Naive thymus-derived CD8-positive, alpha-beta T cell (primary cell): ENCODE measurements around the gene RAB4B. TPM values are rescaled to one million over a fixed set of nuclear protein-coding genes. Genes with fewer than 3 reads are reported as not detected.

Experiments used
- ATAC-seq, 2 donors: fragments of 150-1000 bp; cut with Tn5 transposase in 1 of 2; sonication (Bioruptor Pico), chemical (Tn5 transposase) in 1 of 2; 1 replicate in 1 of 2; 2 replicates in 1 of 2; pipeline ENCODE4 v1.10.0; 2021; ENCODE audit warnings: mild to moderate bottlenecking in 2 of 2, moderate library complexity in 2 of 2
- POLR2A ChIA-PET: fragments of 350-600 bp; sonication (Branson Sonifier 250); formaldehyde crosslinking; loops from one replicate; lab custom pipeline; 2021; ENCODE audit warnings: antibody characterized with exemption; lab: Charles Lee
- DNase-seq, 10 donors: peaks; one replicate each; pipeline versions ENCODE4 v3.0.0 to v3.0.0-alpha.2; 2020 to 2022
- H3K27ac Mint-ChIP-seq, 10 donors: one replicate each; pipeline ENCODE4 v1.8.0; 2020 to 2022; ENCODE audit warnings: mild to moderate bottlenecking in 10 of 10, mixed read lengths in 10 of 10, moderate library complexity in 4 of 10, inconsistent platforms in 1 of 10
- H3K27me3 Mint-ChIP-seq, 5 donors: one replicate each; pipeline ENCODE4 v1.8.0; 2021 to 2022; ENCODE audit warnings: mixed read lengths in 5 of 5
- H3K36me3 Mint-ChIP-seq, 3 donors: one replicate each; pipeline ENCODE4 v1.8.0; 2020 to 2022; ENCODE audit warnings: mixed read lengths in 3 of 3, mild to moderate bottlenecking in 2 of 3, inconsistent platforms in 1 of 3
- H3K4me1 Mint-ChIP-seq, 4 donors: one replicate each; pipeline ENCODE4 v1.8.0; 2021 to 2022; ENCODE audit warnings: mixed read lengths in 4 of 4
- H3K4me3 Mint-ChIP-seq, 10 donors: one replicate each; pipeline ENCODE4 v1.8.0; 2020 to 2022; ENCODE audit warnings: mild to moderate bottlenecking in 10 of 10, mixed read lengths in 10 of 10, moderate library complexity in 6 of 10, inconsistent platforms in 1 of 10
- H3K9me3 Mint-ChIP-seq, 9 donors: one replicate each; pipeline ENCODE4 v1.8.0; 2020 to 2022; ENCODE audit warnings: mixed read lengths in 9 of 9, mild to moderate bottlenecking in 3 of 9, inconsistent platforms in 1 of 9, moderate library complexity in 1 of 9
- polyA plus RNA-seq, 3 donors: library from polyadenylated mRNA; unstranded; fragments of 300-500 nt; fragmentation: Illumina TruSeq; gene quantifications; one replicate each; pipeline ENCODE4 v1.2.3, GENCODE V29; 2021
- total RNA-seq, 8 experiments: library from RNA in 2 of 8; stranded (reverse) in 2 of 8; gene quantifications; one replicate each; pipeline ENCODE4 v1.2.3 and lab custom pipeline; 2021 to 2026

Gene RAB4B
- total and polyA plus RNA-seq, 5 experiments from 2014 or later, result 47.3 to 87.2 (median 76.4) TPM

DNA sequence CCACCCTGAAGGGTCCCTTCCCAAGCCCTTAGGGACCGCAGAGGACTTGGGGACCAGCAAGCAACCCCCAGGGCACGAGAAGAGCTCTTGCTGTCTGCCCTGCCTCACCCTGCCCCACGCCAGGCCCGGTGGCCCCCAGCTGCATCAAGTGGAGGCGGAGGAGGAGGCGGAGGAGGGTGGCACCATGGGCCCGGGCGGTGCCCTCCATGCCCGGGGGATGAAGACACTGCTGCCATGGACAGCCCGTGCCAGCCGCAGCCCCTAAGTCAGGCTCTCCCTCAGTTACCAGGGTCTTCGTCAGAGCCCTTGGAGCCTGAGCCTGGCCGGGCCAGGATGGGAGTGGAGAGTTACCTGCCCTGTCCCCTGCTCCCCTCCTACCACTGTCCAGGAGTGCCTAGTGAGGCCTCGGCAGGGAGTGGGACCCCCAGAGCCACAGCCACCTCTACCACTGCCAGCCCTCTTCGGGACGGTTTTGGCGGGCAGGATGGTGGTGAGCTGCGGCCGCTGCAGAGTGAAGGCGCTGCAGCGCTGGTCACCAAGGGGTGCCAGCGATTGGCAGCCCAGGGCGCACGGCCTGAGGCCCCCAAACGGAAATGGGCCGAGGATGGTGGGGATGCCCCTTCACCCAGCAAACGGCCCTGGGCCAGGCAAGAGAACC lies 22.4 kb downstream of the RAB4B start:
- H3K4me1 Mint-ChIP-seq, result peaks cover 50 to 77% (median 72%) of the 10 kb centered on the region in 4 donors
- peaks cover 0 to 2% (median 0%) of the 10 kb centered on the region in 9 donors for H3K9me3 Mint-ChIP-seq
- H3K27ac Mint-ChIP-seq, result peak overlapping the region; percentile 91 to 100 (median 98)
- peak overlapping the region; percentile 89 to 98 (median 94) for H3K4me3 Mint-ChIP-seq
- POLR2A ChIA-PET, result interaction anchor here (0.7 to 17.6 kb wide), 6 partner anchors 23 to 1467 kb away, joined by 3 to 301 read pairs (median 4); partner anchors contain the start of genes ACTMAP, MIA, RAB4B and SNRPA
- DNase-seq (no peak), ATAC-seq (no peak)
- peaks cover 0 to 28% (median 5%) of the 10 kb centered on the region in 3 donors for H3K36me3 Mint-ChIP-seq
- H3K27me3 Mint-ChIP-seq, result no peaks in the 10 kb centered on the region

DNA sequence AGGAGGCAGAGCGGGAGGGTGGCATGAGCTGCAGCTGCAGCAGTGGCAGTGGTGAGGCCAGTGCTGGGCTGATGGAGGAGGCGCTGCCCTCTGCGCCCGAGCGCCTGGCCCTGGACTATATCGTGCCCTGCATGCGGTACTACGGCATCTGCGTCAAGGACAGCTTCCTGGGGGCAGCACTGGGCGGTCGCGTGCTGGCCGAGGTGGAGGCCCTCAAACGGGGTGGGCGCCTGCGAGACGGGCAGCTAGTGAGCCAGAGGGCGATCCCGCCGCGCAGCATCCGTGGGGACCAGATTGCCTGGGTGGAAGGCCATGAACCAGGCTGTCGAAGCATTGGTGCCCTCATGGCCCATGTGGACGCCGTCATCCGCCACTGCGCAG lies 22.9 kb downstream of the RAB4B start:
- POLR2A ChIA-PET, result interaction anchor here (0.6 to 17.6 kb wide), 7 partner anchors 13 to 462 kb away, joined by 3 to 301 read pairs (median 4); partner anchors contain the start of genes ITPKC, MIA and RAB4B
- Mint-ChIP-seq H3K27me3 (no peaks in the 10 kb centered on the region), H3K4me1 (peaks cover 50 to 82% (median 77%) of the 10 kb centered on the region in 4 donors), H3K27ac (peak overlapping the region; percentile 98 to 100 (median 100)), H3K36me3 (peaks cover 0 to 28% (median 5%) of the 10 kb centered on the region in 3 donors), H3K9me3 (peaks cover 0 to 2% (median 0%) of the 10 kb centered on the region in 9 donors), H3K4me3 (peak overlapping the region; percentile 89 to 98 (median 94))
- ATAC-seq (no peak), DNase-seq (no peak)

DNA sequence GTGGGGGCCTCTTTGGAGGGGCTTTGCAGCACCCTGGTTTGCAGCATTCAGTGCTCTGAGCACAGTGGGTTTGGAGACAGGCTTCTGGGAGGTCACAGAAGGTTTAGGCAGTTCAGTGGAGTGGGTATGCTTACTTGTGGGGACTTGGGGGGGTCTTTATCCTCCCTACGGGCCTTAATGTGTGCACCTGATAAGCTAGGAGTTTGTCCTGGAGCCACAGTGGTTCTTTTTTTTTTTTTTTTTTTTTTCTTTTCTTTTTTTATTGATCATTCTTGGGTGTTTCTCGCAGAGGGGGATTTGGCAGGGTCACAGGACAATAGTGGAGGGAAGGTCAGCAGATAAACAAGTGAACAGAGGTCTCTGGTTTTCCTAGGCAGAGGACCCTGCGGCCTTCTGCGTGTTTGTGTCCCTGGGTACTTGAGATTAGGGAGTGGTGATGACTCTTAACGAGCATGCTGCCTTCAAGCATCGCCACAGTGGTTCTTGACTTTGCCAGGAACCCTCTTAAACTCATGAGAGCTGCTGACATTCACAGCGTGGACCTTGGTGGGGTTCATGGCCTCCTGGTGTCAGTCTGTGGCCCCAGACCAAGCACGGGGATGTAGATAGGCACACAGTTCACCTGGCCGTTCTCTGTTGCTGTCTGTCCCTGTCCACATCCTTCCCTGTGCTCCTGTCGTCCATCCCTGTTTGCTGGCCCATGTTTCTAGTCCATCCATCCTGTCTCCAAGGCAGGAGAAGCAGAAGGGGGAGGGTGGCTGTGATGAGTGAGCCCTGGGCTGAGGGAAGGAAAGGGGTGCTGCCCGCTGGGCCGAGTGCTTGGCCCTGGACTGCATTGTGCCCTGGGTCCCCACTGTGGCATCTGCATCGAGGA lies 23.6 kb downstream of the RAB4B start:
- peak overlapping the region; percentile 81 to 98 (median 94) for H3K4me3 Mint-ChIP-seq
- H3K27ac Mint-ChIP-seq, result peak overlapping the region; percentile 98 to 100 (median 100)
- peaks cover 55 to 86% (median 82%) of the 10 kb centered on the region in 4 donors for H3K4me1 Mint-ChIP-seq
- H3K36me3 Mint-ChIP-seq, result peaks cover 0 to 29% (median 5%) of the 10 kb centered on the region in 3 donors
- H3K27me3 Mint-ChIP-seq, result no peaks in the 10 kb centered on the region
- POLR2A ChIA-PET, result interaction anchor here (0.5 to 17.6 kb wide), 12 partner anchors 13 to 526 kb away, joined by 3 to 301 read pairs (median 6); partner anchors contain the start of genes ACTMAP, ITPKC, MIA and RAB4B
- ATAC-seq (no peak), DNase-seq (no peak)
- H3K9me3 Mint-ChIP-seq, result peaks cover 0 to 2% (median 0%) of the 10 kb centered on the region in 9 donors

DNA sequence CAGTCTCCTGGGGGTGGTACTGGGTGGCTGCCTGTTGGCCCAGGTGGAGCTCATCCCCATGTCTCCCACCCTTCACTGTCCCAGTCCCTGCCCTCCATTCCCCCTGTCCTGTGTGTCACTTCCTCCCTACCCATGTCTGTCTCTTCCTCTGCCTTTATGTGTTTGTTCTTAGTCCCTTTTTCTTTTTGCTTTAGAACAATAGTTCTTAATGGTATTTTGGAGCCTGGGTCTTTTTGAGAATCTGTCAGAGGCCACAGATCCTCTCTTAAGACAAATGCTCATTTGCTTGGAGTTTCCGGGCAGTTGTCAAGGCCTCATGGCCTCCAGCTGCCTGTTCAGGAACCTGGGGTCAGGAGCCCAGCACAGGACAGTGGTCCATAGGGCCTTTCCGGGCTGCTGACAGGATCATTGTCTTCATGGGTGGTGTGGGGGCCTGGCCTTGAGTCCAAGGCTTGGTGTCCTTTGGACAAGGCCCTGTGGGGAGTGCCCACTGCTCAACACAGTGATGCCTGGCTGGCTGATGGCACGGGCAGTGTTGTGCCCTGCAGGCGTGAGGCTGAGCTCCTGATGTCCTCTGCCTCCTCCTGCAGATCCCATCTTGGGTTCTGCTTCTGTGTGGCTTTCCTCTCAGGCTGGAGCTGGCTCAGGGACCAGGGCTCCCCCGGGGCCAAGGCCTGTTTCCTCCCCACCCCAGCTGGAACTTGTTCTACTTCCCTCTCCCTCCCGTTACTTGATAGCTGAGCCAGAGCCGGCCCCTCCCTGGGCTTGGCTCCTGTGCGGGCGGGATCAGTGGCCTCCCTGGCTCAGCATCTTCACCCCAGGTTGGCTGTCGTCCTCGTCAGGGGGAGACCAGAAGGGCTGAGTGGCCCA lies 24.5 kb downstream of the RAB4B start:
- H3K4me3 Mint-ChIP-seq, result peak overlapping the region; percentile 81 to 98 (median 94)
- ATAC-seq (no peak), DNase-seq (no peak)
- H3K27me3 Mint-ChIP-seq, result no peaks in the 10 kb centered on the region
- H3K9me3 Mint-ChIP-seq, result peaks cover 0 to 2% (median 0%) of the 10 kb centered on the region in 9 donors
- H3K27ac Mint-ChIP-seq, result peak overlapping the region; percentile 98 to 100 (median 100)
- peaks cover 0 to 36% (median 10%) of the 10 kb centered on the region in 3 donors for H3K36me3 Mint-ChIP-seq
- peaks cover 59 to 88% (median 87%) of the 10 kb centered on the region in 4 donors for H3K4me1 Mint-ChIP-seq
- POLR2A ChIA-PET, result interaction anchor here (0.5 to 17.6 kb wide), 11 partner anchors 9 to 540 kb away, joined by 3 to 301 read pairs (median 5); partner anchors contain the start of genes ACTMAP, COQ8B, ITPKC and MIA

DNA sequence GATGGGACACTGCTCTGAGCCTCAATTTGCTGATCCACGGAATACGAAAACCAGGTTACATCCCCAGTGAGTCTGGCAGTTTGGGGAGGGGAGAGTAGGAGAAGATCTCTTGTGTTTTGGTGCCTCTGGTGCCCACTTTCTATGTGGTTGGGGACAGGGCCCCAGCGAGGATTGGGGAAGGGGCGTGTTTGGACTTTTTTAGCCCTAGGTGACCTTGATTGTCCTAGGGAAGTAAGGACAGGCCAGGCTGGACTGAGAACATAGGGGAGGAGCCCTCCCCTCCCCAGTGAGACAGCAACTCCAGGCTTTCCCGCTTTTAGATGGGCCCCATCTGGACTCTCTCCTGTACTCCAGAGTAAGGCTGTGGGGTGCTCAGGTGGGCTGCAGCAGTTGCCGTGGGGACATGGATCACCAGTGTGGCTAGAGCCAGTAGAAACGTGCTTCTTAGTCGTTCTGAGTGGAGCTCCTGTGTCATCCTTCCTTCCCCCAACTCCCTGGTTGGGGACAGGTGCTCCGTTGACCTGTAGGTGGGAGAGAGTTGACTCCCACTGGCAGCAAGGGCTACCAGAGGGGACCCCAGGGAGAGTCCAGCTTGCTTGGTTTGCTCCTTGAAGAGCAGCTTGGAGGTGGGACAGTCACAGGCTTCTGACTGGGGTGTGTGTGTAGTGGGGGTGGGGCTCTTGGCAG lies 25.3 kb downstream of the RAB4B start:
- peaks cover 0 to 42% (median 14%) of the 10 kb centered on the region in 3 donors for H3K36me3 Mint-ChIP-seq
- H3K27ac Mint-ChIP-seq, result peak overlapping the region; percentile 98 to 100 (median 100)
- H3K27me3 Mint-ChIP-seq, result no peaks in the 10 kb centered on the region
- H3K4me1 Mint-ChIP-seq, result peaks cover 61 to 91% (median 88%) of the 10 kb centered on the region in 4 donors
- ATAC-seq, result no peak
- no peak for DNase-seq
- H3K9me3 Mint-ChIP-seq, result peaks cover 0 to 2% (median 0%) of the 10 kb centered on the region in 9 donors
- POLR2A ChIA-PET, result interaction anchor here (0.5 to 17.6 kb wide), 8 partner anchors 8 to 539 kb away, joined by 3 to 301 read pairs (median 6); partner anchors contain the start of genes ACTMAP, COQ8B, ITPKC and MIA
- peak overlapping the region; percentile 81 to 98 (median 94) for H3K4me3 Mint-ChIP-seq

DNA sequence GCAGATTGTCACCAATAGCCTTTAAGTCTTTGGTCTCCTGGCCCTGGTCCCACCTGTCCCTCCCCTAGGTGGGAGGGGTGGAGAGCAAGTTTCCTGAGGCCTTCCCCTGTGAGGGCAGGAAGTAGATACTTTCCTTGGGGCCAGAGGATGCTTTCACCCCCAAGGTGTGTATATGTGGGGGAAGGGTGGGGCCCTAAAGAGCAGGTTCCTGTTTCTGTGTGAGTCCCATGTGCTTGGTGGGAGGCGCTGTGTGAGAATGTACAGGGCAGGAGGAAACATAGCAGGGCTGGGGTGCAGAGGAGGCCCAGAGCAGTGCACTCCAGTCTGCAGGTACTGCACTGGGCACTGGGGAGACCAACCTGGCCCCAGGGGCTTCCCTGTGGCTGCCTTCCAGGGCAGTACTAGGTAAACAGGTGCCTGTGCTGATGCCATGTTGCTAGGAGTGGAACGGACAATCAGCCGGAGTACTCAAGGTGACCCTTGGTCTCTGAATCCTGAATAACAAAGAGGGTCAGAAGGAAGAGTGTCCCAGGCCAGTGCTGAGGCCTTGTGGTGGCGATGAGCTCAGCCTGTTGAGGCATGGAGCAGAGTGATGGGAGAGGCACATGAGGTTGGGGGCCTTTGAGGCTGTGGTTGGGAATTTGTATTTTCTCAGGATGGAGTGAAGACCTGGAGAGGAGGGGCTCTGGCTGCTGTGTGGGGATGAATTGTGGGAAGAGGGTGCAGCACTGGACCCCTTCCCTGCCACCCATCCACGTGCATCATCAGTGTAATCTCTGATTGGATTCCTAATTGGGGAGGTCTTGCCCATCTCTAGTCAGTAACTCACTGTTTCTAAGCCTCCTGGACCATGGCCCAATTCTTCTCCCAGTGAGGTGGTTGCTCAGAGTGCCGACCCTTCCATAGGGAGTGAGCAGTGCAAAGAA lies 26.1 kb downstream of the RAB4B start:
- Mint-ChIP-seq H3K27me3 (no peaks in the 10 kb centered on the region), H3K9me3 (peaks cover 0 to under 1% (median 0%) of the 10 kb centered on the region in 9 donors), H3K4me3 (peak overlapping the region; percentile 81 to 98 (median 94)), H3K36me3 (peaks cover 0 to 44% (median 14%) of the 10 kb centered on the region in 3 donors), H3K27ac (peak overlapping the region; percentile 98 to 100 (median 100)), H3K4me1 (peaks cover 58 to 92% (median 90%) of the 10 kb centered on the region in 4 donors)
- DNase-seq, result peak; percentile 40 to 94 (median 76)
- peak; percentile 55 to 69 for ATAC-seq
- POLR2A ChIA-PET, result interaction anchor here (1.1 to 17.6 kb wide), 7 partner anchors 8 to 141 kb away, joined by 3 to 301 read pairs (median 17); partner anchors contain the start of genes ACTMAP, COQ8B, ITPKC and MIA

DNA sequence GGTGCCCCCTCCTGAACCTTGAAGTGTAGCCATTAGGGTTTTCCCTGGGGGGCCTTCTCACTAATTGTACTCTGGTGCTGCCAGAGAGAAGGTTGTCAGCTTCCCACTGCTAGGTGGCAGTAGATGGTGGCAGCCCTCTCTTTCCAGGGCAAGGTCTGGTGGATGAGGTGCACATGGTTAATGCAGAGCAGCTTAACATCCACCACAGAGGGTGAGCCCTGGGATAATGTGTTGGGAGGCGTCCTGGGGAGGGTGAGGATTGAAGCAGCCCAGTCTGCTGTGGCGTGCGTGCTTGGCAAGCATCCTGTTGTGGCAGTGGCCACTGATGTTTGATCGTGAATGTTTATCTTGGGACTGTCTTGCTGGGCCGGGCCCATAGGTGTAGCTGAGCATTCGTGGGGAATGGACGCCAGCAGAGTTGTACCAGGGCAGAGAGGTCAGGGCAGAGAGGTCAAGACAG lies 26.8 kb downstream of the RAB4B start:
- Mint-ChIP-seq H3K36me3 (peaks cover 0 to 41% (median 14%) of the 10 kb centered on the region in 3 donors), H3K27ac (peak overlapping the region; percentile 98 to 100 (median 100)), H3K4me1 (peaks cover 58 to 95% (median 90%) of the 10 kb centered on the region in 4 donors)

DNA sequence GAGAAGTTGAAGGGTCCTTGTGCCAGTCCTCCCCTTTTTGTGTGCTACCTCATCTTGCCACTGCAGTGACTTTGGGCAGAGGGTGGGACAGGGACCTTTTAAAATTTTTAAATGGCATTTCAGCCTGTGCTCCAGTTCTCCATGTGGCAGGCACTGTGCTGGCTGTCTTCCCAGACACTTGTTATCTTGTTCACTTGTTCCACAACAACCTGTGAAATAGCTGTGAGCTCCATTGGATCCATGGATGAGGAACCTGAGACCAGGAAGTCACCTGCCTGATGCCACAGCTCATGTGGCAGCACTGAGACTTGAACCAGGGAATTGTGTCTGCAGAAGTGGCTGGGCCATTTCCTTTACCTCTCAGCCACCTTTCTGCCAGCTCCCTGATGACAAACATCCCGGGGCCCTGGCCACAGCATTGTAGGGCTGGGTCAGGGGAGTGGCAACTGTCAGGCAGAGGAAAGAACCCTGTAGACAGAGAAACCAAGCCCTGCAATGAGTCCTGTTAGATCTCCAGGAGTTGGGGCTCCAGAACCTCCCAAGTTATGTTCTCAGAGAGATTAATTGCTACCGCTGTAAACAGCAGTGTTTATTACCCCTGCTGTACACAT lies 27.3 kb downstream of the RAB4B start:
- ATAC-seq, result no peak
- H3K4me3 Mint-ChIP-seq, result peak overlapping the region; percentile 81 to 98 (median 94)

More for the DNA sequence above, 26.8 kb downstream of the RAB4B start:
- H3K4me3 Mint-ChIP-seq, result peak overlapping the region; percentile 81 to 98 (median 94)
- ATAC-seq (no peak), DNase-seq (no peak)
- H3K27me3 Mint-ChIP-seq, result no peaks in the 10 kb centered on the region
- POLR2A ChIA-PET, result interaction anchor here (0.6 to 17.6 kb wide), 9 partner anchors 14 to 557 kb away, joined by 3 to 301 read pairs (median 15); partner anchors contain the start of genes ACTMAP, COQ8B, ITPKC and MIA
- no peaks in the 10 kb centered on the region for H3K9me3 Mint-ChIP-seq

DNA sequence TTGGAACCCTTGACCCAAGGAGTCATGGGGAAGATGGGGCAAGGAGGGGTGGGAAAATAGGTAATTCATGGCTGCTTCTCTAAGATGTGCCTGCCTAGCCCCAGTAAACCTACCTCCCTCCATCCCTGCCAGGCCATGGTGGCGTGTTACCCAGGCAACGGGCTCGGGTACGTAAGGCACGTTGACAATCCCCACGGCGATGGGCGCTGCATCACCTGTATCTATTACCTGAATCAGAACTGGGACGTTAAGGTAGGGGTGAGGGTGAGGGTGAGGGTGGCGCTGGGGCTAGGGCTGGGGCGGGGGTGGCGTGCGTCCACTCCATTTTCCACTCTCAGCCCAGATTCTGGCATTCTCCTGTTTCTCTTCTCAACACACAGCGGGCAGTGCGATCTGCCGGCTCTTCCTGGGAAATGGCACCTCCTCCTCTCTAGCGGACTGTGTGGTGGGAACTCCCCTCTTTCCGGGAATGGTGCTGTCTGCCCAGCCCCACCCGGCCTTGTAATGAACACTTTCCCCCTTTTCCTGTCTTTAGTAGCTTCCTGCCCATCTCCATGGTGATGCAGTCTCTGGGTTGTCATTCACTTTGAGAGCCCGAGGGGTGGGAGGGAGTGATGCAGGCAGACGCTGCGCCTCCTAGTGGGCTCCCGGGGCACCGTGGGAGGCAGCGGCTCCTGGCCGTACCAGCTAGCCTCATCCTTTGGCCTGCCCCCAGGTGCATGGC lies 28.5 kb downstream of the RAB4B start:
- ATAC-seq, result peak; percentile 37 to 55
- H3K27ac Mint-ChIP-seq, result peak overlapping the region; percentile 98 to 100 (median 100)
- DNase-seq, result peak; percentile 71 to 92 (median 80)
- peaks cover 55 to 92% (median 88%) of the 10 kb centered on the region in 4 donors for H3K4me1 Mint-ChIP-seq
- peaks cover 0 to 27% (median 12%) of the 10 kb centered on the region in 3 donors for H3K36me3 Mint-ChIP-seq
- POLR2A ChIA-PET, result interaction anchor here (0.5 to 17.6 kb wide), 20 partner anchors 8 to 502 kb away, joined by 3 to 301 read pairs (median 4); partner anchors contain the start of genes ACTMAP, COQ8B, EGLN2 and ITPKC
- no peaks in the 10 kb centered on the region for H3K27me3 Mint-ChIP-seq
- H3K9me3 Mint-ChIP-seq, result no peaks in the 10 kb centered on the region
- peak overlapping the region; percentile 79 to 98 (median 90) for H3K4me3 Mint-ChIP-seq

More for the DNA sequence above, 27.3 kb downstream of the RAB4B start:
- Mint-ChIP-seq H3K36me3 (peaks cover 0 to 37% (median 12%) of the 10 kb centered on the region in 3 donors), H3K9me3 (no peaks in the 10 kb centered on the region), H3K27me3 (no peaks in the 10 kb centered on the region), H3K4me1 (peaks cover 54 to 96% (median 88%) of the 10 kb centered on the region in 4 donors), H3K27ac (peak overlapping the region; percentile 98 to 100 (median 100))
- POLR2A ChIA-PET, result interaction anchor here (0.6 to 17.6 kb wide), 11 partner anchors 14 to 1379 kb away, joined by 3 to 301 read pairs (median 5); partner anchors contain the start of genes ACTMAP, COQ8B, ITPKC and MIA
- peak in 2 of 10 donors; percentile 33 to 38 for DNase-seq
